GM23248 (cell line): Measurements from ENCODE around the gene ZIC3. TPM values are rescaled to one million over a fixed set of nuclear protein-coding genes. Genes with fewer than 3 reads are reported as not detected.

ENCODE experiments used
- DNase-seq: peaks from one replicate; pipeline ENCODE4 v3.0.0-alpha.2; 2015
- H2AFZ ChIP-seq: fragments of 200-600 bp; sonication (generic); 2 replicates; pipeline ENCODE4 v1.6.1; 2016; ENCODE audit warnings: antibody characterized with exemption
- H3F3A ChIP-seq: fragments of 200-600 bp; sonication (generic); 2 replicates; pipeline ENCODE4 v1.6.1; 2016; ENCODE audit warnings: mild to moderate bottlenecking, antibody characterized with exemption, mixed run types; ENCODE audit not compliant: insufficient read depth
- H3K27ac ChIP-seq: fragments of 200-600 bp; sonication (generic); 2 replicates; pipeline ENCODE4 v1.5.1; 2016; ENCODE audit warnings: mild to moderate bottlenecking
- H3K27me3 ChIP-seq: fragments of 200-600 bp; sonication (generic); replicated peaks from 2 replicates; pipeline ENCODE4 v1.6.1; 2016; ENCODE audit warnings: mild to moderate bottlenecking; ENCODE audit not compliant: insufficient read depth
- H3K36me3 ChIP-seq: fragments of 200-600 bp; sonication (generic); 2 replicates; pipeline ENCODE4 v1.6.1; 2016; ENCODE audit warnings: low read depth, mild to moderate bottlenecking
- H3K4me1 ChIP-seq: fragments of 200-600 bp; sonication (generic); 2 replicates; pipeline ENCODE4 v1.6.1; 2016; ENCODE audit warnings: mild to moderate bottlenecking; ENCODE audit not compliant: insufficient read depth
- H3K4me2 ChIP-seq: fragments of 200-600 bp; sonication (generic); one replicate; pipeline ENCODE4 v1.6.1; 2016; ENCODE audit warnings: mild to moderate bottlenecking; ENCODE audit not compliant: unreplicated experiment
- H3K4me3 ChIP-seq: fragments of 200-600 bp; sonication (generic); 2 replicates; pipeline ENCODE4 v1.5.1; 2016; ENCODE audit warnings: mild to moderate bottlenecking
- H3K79me2 ChIP-seq: fragments of 200-600 bp; sonication (generic); 2 replicates; pipeline ENCODE4 v1.6.1; 2016; ENCODE audit warnings: mild to moderate bottlenecking; ENCODE audit not compliant: insufficient read depth
- H3K9ac ChIP-seq: fragments of 200-600 bp; sonication (generic); 2 replicates; pipeline ENCODE4 v1.6.1; 2016; ENCODE audit warnings: mild to moderate bottlenecking
- H3K9me2 ChIP-seq: fragments of 200-600 bp; sonication (generic); 2 replicates; pipeline ENCODE4 v1.6.1; 2016; ENCODE audit warnings: mixed run types, mild to moderate bottlenecking, moderate library complexity; ENCODE audit not compliant: insufficient read depth
- H3K9me3 ChIP-seq: fragments of 200-600 bp; sonication (generic); one replicate; pipeline ENCODE4 v1.6.1; 2017; ENCODE audit warnings: low read depth
- H4K20me1 ChIP-seq: fragments of 200-600 bp; sonication (generic); 2 replicates; pipeline ENCODE4 v1.6.0; 2016; ENCODE audit not compliant: insufficient read depth
- EZH2 ChIP-seq: fragments of 200-600 bp; sonication (generic); IDR thresholded peaks from 2 replicates; pipeline ENCODE4 v1.6.1; 2018; ENCODE audit warnings: antibody characterized with exemption, mild to moderate bottlenecking; ENCODE audit not compliant: insufficient read depth, poor library complexity, severe bottlenecking
- EZH2phosphoT487 ChIP-seq: fragments of 200-600 bp; sonication (generic); IDR thresholded peaks from 2 replicates; pipeline ENCODE4 v1.6.1; 2018; ENCODE audit warnings: antibody characterized with exemption, moderate library complexity, mild to moderate bottlenecking, low read depth; ENCODE audit not compliant: insufficient read depth
- WGBS, 2 experiments: methylation state at CpG; one replicate each; pipeline ENCODE4 v1.1.6; 2015 to 2017; ENCODE audit warnings: low lambda C conversion rate in 2 of 2, low coverage in 1 of 2; ENCODE audit errors: missing lambda C conversion rate in 2 of 2; 5-methylcytosine and 5-hydroxymethylcytosine counted together
- in situ Hi-C: fragments of 300-500 bp; cut with MboI; formaldehyde crosslinking; loops from 2 replicates; pipeline ENCODE4 v1.15.0; 2020
- polyA plus RNA-seq: library from polyadenylated mRNA; unstranded; fragments of >200 nt; fragmentation: Nextera tagmentation; extraction: Ambion mirVana; gene quantifications from 2 replicates; pipeline ENCODE4 v1.2.1, GENCODE V29; 2016
- total RNA-seq: library from RNA; depleted of rRNA; stranded (reverse); fragments of >200 nt; shearing (Covaris generic); gene quantifications from 2 replicates; pipeline ENCODE4 v1.2.3, GENCODE V29; 2014; rRNA removed

The ZIC3 gene
- not detected in 2 replicates for total RNA-seq
- polyA plus RNA-seq: not detected in 2 replicates

GRCh38 chrX:137565921-137566745, at the start of gene ZIC3:
Gene ZIC3 (plus strand): TSS chrX:137566127. CDS start chrX:137566692, 565 bp downstream.
- H3K27ac ChIP-seq: no peak within 1 kb of the TSS
- no peaks in the 10 kb centered on the region for H3K36me3 ChIP-seq
- WGBS, 2 experiments: 4 to 9% methylated on average over 15 to 19 of the region's 69 CpGs
- H4K20me1 ChIP-seq: no peaks in the 10 kb centered on the region
- peak within 1 kb of the TSS; percentile 55 for H3K4me3 ChIP-seq
- H3K27me3 ChIP-seq: peaks cover 16% of the 10 kb centered on the region
- no peaks in the 10 kb centered on the region for H3K4me1 ChIP-seq
- in situ Hi-C loops: no loop called here
- no peaks in the 10 kb centered on the region for H3K9me3 ChIP-seq
- H3F3A ChIP-seq: no peaks in the 10 kb centered on the region
- no peak within 1 kb of the TSS for H3K9ac ChIP-seq
- peak within 1 kb of the TSS; percentile 45; the same call in 1 of the 2 replicates for H2AFZ ChIP-seq
- H3K4me2 ChIP-seq: no peak within 1 kb of the TSS
- peak; percentile 53 for TF ChIP-seq EZH2
- no peak for TF ChIP-seq EZH2phosphoT487
- no peaks in the 10 kb centered on the region for H3K79me2 ChIP-seq
- DNase-seq: peak; percentile 35
- H3K9me2 ChIP-seq: no peaks in the 10 kb centered on the region

- no peak overlapping the region for H3K4me2 ChIP-seq
- H3K9me3 ChIP-seq: no peaks in the 10 kb centered on the region
- H3F3A ChIP-seq: no peaks in the 10 kb centered on the region
- TF ChIP-seq EZH2 (no peak), EZH2phosphoT487 (no peak)
- no peaks in the 10 kb centered on the region for H3K27me3 ChIP-seq
- in situ Hi-C loops: no loop called here
- H2AFZ ChIP-seq: no peak overlapping the region
- no peak overlapping the region for H3K4me3 ChIP-seq
- H4K20me1 ChIP-seq: no peaks in the 10 kb centered on the region
- no peak overlapping the region for H3K27ac ChIP-seq
- no peaks in the 10 kb centered on the region for H3K79me2 ChIP-seq
- H3K36me3 ChIP-seq: no peaks in the 10 kb centered on the region
- 21 to 23% methylated on average over 3 of the region's 3 CpGs for WGBS, 2 experiments
- H3K9ac ChIP-seq: no peak overlapping the region
- H3K9me2 ChIP-seq: no peaks in the 10 kb centered on the region
- no peak for DNase-seq
- H3K4me1 ChIP-seq: no peaks in the 10 kb centered on the region
Measured at GRCh38 chrX:137519459-137519858, 46.5 kb upstream of the ZIC3 start.

- Histone ChIP-seq H3K9ac (no peak overlapping the region), H3K27ac (no peak overlapping the region), H3F3A (no peaks in the 10 kb centered on the region), H3K79me2 (no peaks in the 10 kb centered on the region), H2AFZ (no peak overlapping the region), H3K4me2 (no peak overlapping the region), H4K20me1 (no peaks in the 10 kb centered on the region), H3K4me3 (no peak overlapping the region), H3K9me3 (no peaks in the 10 kb centered on the region), H3K27me3 (no peaks in the 10 kb centered on the region), H3K36me3 (no peaks in the 10 kb centered on the region), H3K4me1 (no peaks in the 10 kb centered on the region), H3K9me2 (no peaks in the 10 kb centered on the region)
- no peak for TF ChIP-seq EZH2phosphoT487
- no peak for TF ChIP-seq EZH2
- in situ Hi-C loops: no loop called here
- 29 to 32% methylated on average over 36 to 39 of the region's 45 CpGs for WGBS, 2 experiments
- no peak for DNase-seq
Measured at GRCh38 chrX:137545711-137546651, 19.9 kb upstream of the ZIC3 start.

DNA sequence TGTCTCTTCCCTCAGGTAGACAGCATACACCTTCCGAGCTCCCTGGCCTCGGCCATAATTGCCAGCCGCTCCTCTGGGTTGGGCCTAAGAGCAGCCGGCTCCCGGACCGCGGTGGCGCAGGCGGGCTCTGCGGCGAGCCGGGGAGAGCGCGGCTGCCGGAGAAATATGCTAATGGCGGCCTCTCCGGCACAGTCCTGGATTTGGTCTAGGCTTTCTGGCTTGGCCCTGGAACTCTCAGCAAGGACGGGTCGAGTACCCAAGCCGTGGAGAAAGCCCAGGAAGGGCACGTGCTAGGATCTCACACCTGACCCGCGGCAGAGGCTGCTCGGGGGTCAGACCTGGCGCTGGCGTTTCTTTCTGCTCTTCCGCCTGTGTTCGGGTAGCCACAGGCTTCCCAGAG, 18.6 kb upstream of the ZIC3 start:
- no peaks in the 10 kb centered on the region for H3K36me3 ChIP-seq
- no peaks in the 10 kb centered on the region for H3K79me2 ChIP-seq
- no peak overlapping the region for H3K27ac ChIP-seq
- H3K9me3 ChIP-seq: no peaks in the 10 kb centered on the region
- TF ChIP-seq EZH2phosphoT487 (no peak), EZH2 (no peak)
- in situ Hi-C loops: no loop called here
- DNase-seq: no peak
- no peaks in the 10 kb centered on the region for H3K27me3 ChIP-seq
- 28 to 43% methylated on average over 12 to 24 of the region's 28 CpGs for WGBS, 2 experiments
- no peaks in the 10 kb centered on the region for H4K20me1 ChIP-seq
- no peaks in the 10 kb centered on the region for H3F3A ChIP-seq
- H3K4me2 ChIP-seq: no peak overlapping the region
- H3K9ac ChIP-seq: no peak overlapping the region
- H2AFZ ChIP-seq: no peak overlapping the region
- H3K4me1 ChIP-seq: no peaks in the 10 kb centered on the region
- no peaks in the 10 kb centered on the region for H3K9me2 ChIP-seq
- no peak overlapping the region for H3K4me3 ChIP-seq
